HepG2 (cell line): ENCODE measurements around the gene NUDT22. TPM values are rescaled to one million over a fixed set of nuclear protein-coding genes. Genes with fewer than 3 reads are reported as not detected.

ENCODE experiments used
- ARNTL ChIP-seq: sonication (generic); formaldehyde crosslinking; IDR thresholded peaks from 2 replicates; pipeline ENCODE4 v1.4.0; 2020; ENCODE audit warnings: mild to moderate bottlenecking, missing genetic modification reagents
- KLF16 ChIP-seq, 2 experiments: sonication (generic) in 1 of 2; formaldehyde crosslinking in 1 of 2; IDR thresholded peaks; 2 replicates each; pipeline versions ENCODE4 v1.6.1 to v1.8.0; 2016 to 2023; ENCODE audit warnings: missing genetic modification reagents in 2 of 2, missing compliant biosample characterization in 1 of 2
- PLRG1 ChIP-seq: fragments of 450-650 bp; conservative IDR thresholded peaks from 2 replicates; pipeline ENCODE4 v1.6.1; 2016
- RCOR2 ChIP-seq: IDR thresholded peaks from 2 replicates; pipeline ENCODE4 v1.6.1; 2016; ENCODE audit warnings: missing biosample characterization, missing genetic modification reagents
- SOX6 ChIP-seq, 2 experiments: fragments of 450-650 bp in 1 of 2; sonication (generic) in 1 of 2; formaldehyde crosslinking in 1 of 2; IDR thresholded peaks; 2 replicates each; pipeline versions ENCODE4 v1.4.0 to v1.6.1; 2017 to 2020; ENCODE audit warnings: antibody characterized with exemption in 1 of 2, mild to moderate bottlenecking in 1 of 2, missing genetic modification reagents in 1 of 2
- ZNF747 ChIP-seq: sonication (generic); formaldehyde crosslinking; IDR thresholded peaks from 2 replicates; pipeline ENCODE4 v1.8.1; 2023; ENCODE audit warnings: missing genetic modification reagents, mild to moderate bottlenecking, borderline replicate concordance
- polyA plus RNA-seq, 8 experiments: library from polyadenylated mRNA; depleted of rRNA in 3 of 8; stranded (reverse) in 7 of 8; unstranded in 1 of 8; fragments of >200 nt; fragmentation: Illumina TruSeq in 4 of 8; extraction: Trizol in 4 of 8; gene quantifications; 2 replicates each; pipeline versions ENCODE4 v1.2.1 to v1.2.3, GENCODE V29; 2011 to 2016; ENCODE audit warnings: low read depth in 4 of 8, missing spikeins in 1 of 8, mixed read lengths in 1 of 8; ENCODE audit not compliant: insufficient read depth in 1 of 8
- total RNA-seq, 5 experiments: library from RNA; depleted of rRNA; stranded (reverse); fragments of >200 nt; fragmentation: Illumina TruSeq; extraction: Trizol; gene quantifications; 2 replicates each; pipeline ENCODE4 v1.2.3, GENCODE V29; 2016; ENCODE audit warnings: low read depth in 1 of 5
- TF ChIP-seq, protein P1 (sequence below): sonication (generic); formaldehyde crosslinking; IDR thresholded peaks from 2 replicates; pipeline ENCODE4 v1.5.1; 2020; ENCODE audit warnings: mild to moderate bottlenecking, moderate library complexity, missing genetic modification reagents
- TF ChIP-seq, protein P2 (sequence below): sonication (generic); formaldehyde crosslinking; IDR thresholded peaks from 2 replicates; pipeline ENCODE4 v1.9.0; 2021; ENCODE audit warnings: missing genetic modification reagents, borderline replicate concordance

Gene NUDT22
- total and polyA plus RNA-seq, 2 of the 13 experiments (the other 11 are each of a cell fraction or from before 2014, with no cell fraction given), result 33.5 to 39.8 TPM

DNA sequence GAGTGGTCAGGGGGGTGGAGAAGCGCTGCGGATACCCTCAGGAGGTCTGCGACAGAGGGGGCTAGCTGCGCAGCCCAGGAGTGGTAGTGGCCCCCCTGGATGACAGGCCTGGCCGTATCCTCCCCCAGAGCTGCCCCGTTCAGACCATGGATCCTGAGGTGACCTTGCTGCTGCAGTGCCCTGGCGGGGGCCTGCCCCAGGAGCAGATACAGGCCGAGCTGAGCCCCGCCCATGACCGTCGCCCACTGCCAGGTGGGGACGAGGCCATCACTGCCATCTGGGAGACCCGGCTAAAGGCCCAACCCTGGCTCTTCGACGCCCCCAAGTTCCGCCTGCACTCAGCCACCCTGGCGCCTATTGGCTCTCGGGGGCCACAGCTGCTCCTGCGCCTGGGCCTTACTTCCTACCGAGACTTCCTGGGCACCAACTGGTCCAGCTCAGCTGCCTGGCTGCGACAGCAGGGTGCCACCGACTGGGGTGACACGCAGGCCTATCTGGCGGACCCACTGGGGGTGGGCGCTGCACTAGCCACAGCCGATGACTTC, 505 bp downstream of the NUDT22 start (continued):
- TF ChIP-seq, protein P1, sequence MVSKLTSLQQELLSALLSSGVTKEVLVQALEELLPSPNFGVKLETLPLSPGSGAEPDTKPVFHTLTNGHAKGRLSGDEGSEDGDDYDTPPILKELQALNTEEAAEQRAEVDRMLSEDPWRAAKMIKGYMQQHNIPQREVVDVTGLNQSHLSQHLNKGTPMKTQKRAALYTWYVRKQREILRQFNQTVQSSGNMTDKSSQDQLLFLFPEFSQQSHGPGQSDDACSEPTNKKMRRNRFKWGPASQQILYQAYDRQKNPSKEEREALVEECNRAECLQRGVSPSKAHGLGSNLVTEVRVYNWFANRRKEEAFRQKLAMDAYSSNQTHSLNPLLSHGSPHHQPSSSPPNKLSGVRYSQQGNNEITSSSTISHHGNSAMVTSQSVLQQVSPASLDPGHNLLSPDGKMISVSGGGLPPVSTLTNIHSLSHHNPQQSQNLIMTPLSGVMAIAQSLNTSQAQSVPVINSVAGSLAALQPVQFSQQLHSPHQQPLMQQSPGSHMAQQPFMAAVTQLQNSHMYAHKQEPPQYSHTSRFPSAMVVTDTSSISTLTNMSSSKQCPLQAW (CRISPR knock-in tag), result no peak
- TF ChIP-seq ZNF747 (CRISPR knock-in tag) (no peak; the same call in 1 of the 2 replicates), SOX6 (IDR thresholded peaks at IDR 0.05) (no peak), SOX6 (CRISPR knock-in tag; IDR thresholded peaks at IDR 0.05) (no peak), PLRG1 (no peak), KLF16 (CRISPR knock-in tag; IDR thresholded peaks at IDR 0.05) (no peak), ARNTL (CRISPR knock-in tag) (no peak), RCOR2 (no peak)
- TF ChIP-seq, protein P2, sequence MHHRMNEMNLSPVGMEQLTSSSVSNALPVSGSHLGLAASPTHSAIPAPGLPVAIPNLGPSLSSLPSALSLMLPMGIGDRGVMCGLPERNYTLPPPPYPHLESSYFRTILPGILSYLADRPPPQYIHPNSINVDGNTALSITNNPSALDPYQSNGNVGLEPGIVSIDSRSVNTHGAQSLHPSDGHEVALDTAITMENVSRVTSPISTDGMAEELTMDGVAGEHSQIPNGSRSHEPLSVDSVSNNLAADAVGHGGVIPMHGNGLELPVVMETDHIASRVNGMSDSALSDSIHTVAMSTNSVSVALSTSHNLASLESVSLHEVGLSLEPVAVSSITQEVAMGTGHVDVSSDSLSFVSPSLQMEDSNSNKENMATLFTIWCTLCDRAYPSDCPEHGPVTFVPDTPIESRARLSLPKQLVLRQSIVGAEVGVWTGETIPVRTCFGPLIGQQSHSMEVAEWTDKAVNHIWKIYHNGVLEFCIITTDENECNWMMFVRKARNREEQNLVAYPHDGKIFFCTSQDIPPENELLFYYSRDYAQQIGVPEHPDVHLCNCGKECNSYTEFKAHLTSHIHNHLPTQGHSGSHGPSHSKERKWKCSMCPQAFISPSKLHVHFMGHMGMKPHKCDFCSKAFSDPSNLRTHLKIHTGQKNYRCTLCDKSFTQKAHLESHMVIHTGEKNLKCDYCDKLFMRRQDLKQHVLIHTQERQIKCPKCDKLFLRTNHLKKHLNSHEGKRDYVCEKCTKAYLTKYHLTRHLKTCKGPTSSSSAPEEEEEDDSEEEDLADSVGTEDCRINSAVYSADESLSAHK (CRISPR knock-in tag), result no peak
